Endothelial cell (in vitro differentiated cells): ENCODE measurements around the gene PTDSS2. TPM values are rescaled to one million over a fixed set of nuclear protein-coding genes. Genes with fewer than 3 reads are reported as not detected.

Experiments used
- DNase-seq: peaks from one replicate; pipeline ENCODE4 v3.0.0; 2021; ENCODE audit warnings: low spot score
- H3K27ac Mint-ChIP-seq: one replicate; pipeline ENCODE4 v1.8.0; 2021; ENCODE audit warnings: mixed read lengths, inconsistent platforms; ENCODE audit not compliant: unreplicated experiment
- H3K27me3 Mint-ChIP-seq: one replicate; pipeline ENCODE4 v1.8.0; 2021; ENCODE audit warnings: mild to moderate bottlenecking, moderate library complexity, mixed read lengths, inconsistent platforms; ENCODE audit not compliant: unreplicated experiment
- H3K36me3 Mint-ChIP-seq: one replicate; pipeline ENCODE4 v1.8.0; 2021; ENCODE audit warnings: mild to moderate bottlenecking, low read depth, mixed read lengths, inconsistent platforms; ENCODE audit not compliant: unreplicated experiment
- H3K4me1 Mint-ChIP-seq: one replicate; pipeline ENCODE4 v1.8.0; 2021; ENCODE audit warnings: mild to moderate bottlenecking, mixed read lengths, inconsistent platforms; ENCODE audit not compliant: unreplicated experiment
- H3K4me3 Mint-ChIP-seq: one replicate; pipeline ENCODE4 v1.8.0; 2021; ENCODE audit warnings: mild to moderate bottlenecking, mixed read lengths, inconsistent platforms; ENCODE audit not compliant: unreplicated experiment
- H3K9me3 Mint-ChIP-seq: one replicate; pipeline ENCODE4 v1.8.0; 2021; ENCODE audit warnings: mixed read lengths, inconsistent platforms; ENCODE audit not compliant: unreplicated experiment
- total RNA-seq: library from RNA; stranded (reverse); fragmentation: NEBNext Ultra II Directional; extraction: Animal tissue kit (Norgen Biotek cat#: 25700); gene quantifications from one replicate; pipeline ENCODE4 v1.2.1, GENCODE V29; 2021; ENCODE audit not compliant: unreplicated experiment
- TF ChIP-seq, protein P1 (sequence below): fragments of 200-600 bp; sonication (generic); IDR thresholded peaks from one replicate; pipeline ENCODE4 v1.5.0; 2021; ENCODE audit warnings: antibody characterized with exemption; ENCODE audit not compliant: unreplicated experiment

Gene PTDSS2
- total RNA-seq, 1 donor from 2014 or later: 46.4 TPM

DNA sequence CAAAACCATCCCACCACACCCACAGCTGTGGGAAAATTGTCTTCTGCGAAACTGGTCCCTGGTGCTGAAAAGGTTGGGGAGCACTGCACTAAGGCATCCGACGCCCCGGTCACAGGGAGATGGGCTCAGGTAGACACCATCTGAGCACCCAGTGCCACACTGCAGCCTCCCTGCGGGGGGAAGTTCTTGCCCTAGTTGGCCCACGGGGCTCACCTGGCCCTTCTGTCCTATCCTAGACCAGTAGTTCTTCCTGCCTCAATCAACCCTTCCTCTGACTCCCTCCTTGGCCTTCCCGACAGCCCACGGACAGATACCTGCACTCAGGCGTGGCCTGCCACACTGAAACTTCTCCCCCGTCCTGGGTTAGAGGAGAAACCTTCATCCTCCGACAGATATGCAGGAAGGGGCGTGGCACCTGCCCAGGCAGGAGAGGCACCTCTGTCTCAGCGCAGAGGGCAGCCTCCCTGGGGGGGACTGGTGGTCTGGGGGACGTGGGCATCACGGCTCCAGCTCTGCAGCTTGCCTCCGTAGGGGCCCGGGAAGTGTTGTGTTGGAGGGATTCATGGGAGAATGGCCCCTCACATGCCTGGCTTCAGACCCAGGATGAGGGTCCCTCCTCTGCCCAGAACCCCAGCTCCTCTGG is 12.7 kb upstream of the PTDSS2 start:
- Mint-ChIP-seq H3K27ac (no peak overlapping the region), H3K27me3 (peaks cover 20% of the 10 kb centered on the region), H3K4me3 (no peak overlapping the region), H3K4me1 (no peaks in the 10 kb centered on the region), H3K36me3 (peaks cover 3% of the 10 kb centered on the region), H3K9me3 (peaks cover 4% of the 10 kb centered on the region)
- TF ChIP-seq, protein P1, sequence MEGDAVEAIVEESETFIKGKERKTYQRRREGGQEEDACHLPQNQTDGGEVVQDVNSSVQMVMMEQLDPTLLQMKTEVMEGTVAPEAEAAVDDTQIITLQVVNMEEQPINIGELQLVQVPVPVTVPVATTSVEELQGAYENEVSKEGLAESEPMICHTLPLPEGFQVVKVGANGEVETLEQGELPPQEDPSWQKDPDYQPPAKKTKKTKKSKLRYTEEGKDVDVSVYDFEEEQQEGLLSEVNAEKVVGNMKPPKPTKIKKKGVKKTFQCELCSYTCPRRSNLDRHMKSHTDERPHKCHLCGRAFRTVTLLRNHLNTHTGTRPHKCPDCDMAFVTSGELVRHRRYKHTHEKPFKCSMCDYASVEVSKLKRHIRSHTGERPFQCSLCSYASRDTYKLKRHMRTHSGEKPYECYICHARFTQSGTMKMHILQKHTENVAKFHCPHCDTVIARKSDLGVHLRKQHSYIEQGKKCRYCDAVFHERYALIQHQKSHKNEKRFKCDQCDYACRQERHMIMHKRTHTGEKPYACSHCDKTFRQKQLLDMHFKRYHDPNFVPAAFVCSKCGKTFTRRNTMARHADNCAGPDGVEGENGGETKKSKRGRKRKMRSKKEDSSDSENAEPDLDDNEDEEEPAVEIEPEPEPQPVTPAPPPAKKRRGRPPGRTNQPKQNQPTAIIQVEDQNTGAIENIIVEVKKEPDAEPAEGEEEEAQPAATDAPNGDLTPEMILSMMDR: no peak
- no peak for DNase-seq

DNA sequence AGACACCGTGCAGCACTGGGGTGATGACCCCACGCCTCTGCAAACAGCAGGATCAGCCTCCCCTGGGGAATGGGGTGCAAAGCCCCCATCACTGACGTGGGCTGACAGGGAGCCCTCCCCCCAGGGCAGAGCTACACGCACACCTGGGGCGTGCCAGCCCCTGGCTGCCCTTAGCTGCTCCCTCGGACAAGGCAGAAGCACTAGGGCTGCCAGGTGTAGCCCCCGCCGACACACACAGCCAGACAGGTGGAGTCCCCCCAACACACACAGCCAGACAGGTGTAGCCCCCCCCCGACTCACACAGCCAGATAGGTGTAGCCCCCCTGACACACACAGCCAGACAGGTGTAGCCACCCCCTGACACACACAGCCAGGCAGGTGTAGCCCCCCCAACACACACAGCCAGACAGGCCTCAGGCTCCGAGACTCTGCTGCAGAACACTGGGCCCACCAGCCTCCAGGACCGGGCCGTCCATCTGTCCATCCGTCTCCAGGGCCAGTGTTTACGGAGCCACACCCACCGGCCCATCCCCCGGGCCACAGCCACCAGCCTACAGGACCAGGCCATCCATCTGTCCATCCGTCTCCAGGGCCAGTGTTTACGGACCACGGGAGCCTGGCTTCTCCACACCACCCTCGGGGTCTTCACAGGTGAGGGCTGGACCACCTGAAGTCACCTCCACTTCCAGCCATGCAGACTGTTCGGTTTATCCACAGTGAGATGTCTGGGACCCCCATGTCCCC is 11.8 kb upstream of the PTDSS2 start:
- Mint-ChIP-seq H3K4me1 (no peaks in the 10 kb centered on the region), H3K27ac (no peak overlapping the region), H3K4me3 (no peak overlapping the region), H3K9me3 (peaks cover 4% of the 10 kb centered on the region), H3K36me3 (peaks cover 3% of the 10 kb centered on the region), H3K27me3 (peaks cover 20% of the 10 kb centered on the region)
- TF ChIP-seq, protein P1: no peak
- DNase-seq: no peak

- Mint-ChIP-seq H3K27me3 (peaks cover 19% of the 10 kb centered on the region), H3K36me3 (peaks cover 3% of the 10 kb centered on the region), H3K4me1 (no peaks in the 10 kb centered on the region), H3K4me3 (no peak overlapping the region), H3K27ac (no peak overlapping the region), H3K9me3 (peaks cover 4% of the 10 kb centered on the region)
- TF ChIP-seq, protein P1: no peak
- no peak for DNase-seq
Observed at GRCh38 chr11:439315-440064, 10.6 kb upstream of the PTDSS2 start.

GRCh38 chr11:440065-441042 is 9.7 kb upstream of the PTDSS2 start:
- Mint-ChIP-seq H3K9me3 (peaks cover 4% of the 10 kb centered on the region), H3K27ac (no peak overlapping the region)

More at GRCh38 chr11:440065-441042, 9.7 kb upstream of the PTDSS2 start:
- TF ChIP-seq, protein P1: no peak
- no peak for DNase-seq
- Mint-ChIP-seq H3K36me3 (peaks cover 3% of the 10 kb centered on the region), H3K27me3 (peaks cover 15% of the 10 kb centered on the region), H3K4me3 (no peak overlapping the region), H3K4me1 (no peaks in the 10 kb centered on the region)
